Measurements from ENCODE around the gene ZNF70.

The ZNF70 gene

GRCh38 chr22:23715806-23716375 lies 35.0 kb downstream of the ZNF70 start:
- no peak for DNase-seq

DNA sequence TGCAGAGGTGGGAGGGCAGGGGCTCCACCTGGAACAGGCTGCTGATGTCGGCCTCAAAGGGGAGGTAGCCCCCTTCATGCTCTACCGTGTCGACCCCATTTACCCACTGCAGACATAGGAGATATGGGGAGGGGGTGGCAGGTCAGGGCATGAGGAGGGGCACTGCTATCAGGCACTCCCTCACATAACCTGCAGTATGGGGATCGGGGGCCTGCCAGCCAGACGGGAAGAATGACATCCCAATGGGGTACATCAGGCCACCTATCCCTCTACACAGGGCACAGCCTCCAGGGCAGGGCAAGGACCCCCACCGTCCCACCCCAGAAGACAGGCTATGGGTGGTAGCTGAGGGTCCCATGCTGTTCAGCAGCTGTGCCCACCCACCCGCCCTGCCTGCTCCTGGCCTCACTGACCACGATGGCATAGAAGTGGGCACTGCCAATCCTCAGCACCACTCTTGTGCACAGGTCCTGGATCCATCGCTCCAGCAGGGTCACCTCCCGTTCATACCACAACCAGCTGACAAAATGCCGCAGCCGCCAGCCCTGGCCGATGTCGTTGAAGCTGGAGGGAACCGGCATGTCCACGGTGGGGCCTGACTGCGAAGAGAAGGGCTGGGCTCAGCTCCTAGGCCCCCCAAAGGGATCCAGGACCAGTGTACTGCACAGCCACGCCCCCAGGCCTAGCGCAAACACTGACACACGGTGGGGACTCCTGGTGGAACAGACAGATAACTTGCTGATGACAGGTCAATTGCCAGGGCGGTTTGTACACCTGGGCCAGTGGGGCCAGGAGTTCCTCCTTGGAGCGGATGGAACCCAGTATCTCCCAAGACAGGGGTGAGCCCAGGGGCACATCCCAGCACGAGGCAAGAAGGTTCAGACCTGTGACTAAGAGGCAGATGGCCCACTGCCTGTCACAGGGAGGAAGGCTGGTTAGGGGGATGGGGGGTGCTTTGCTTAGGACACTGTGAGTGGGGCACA lies 36.0 kb downstream of the ZNF70 start:
- no peak for DNase-seq

DNA sequence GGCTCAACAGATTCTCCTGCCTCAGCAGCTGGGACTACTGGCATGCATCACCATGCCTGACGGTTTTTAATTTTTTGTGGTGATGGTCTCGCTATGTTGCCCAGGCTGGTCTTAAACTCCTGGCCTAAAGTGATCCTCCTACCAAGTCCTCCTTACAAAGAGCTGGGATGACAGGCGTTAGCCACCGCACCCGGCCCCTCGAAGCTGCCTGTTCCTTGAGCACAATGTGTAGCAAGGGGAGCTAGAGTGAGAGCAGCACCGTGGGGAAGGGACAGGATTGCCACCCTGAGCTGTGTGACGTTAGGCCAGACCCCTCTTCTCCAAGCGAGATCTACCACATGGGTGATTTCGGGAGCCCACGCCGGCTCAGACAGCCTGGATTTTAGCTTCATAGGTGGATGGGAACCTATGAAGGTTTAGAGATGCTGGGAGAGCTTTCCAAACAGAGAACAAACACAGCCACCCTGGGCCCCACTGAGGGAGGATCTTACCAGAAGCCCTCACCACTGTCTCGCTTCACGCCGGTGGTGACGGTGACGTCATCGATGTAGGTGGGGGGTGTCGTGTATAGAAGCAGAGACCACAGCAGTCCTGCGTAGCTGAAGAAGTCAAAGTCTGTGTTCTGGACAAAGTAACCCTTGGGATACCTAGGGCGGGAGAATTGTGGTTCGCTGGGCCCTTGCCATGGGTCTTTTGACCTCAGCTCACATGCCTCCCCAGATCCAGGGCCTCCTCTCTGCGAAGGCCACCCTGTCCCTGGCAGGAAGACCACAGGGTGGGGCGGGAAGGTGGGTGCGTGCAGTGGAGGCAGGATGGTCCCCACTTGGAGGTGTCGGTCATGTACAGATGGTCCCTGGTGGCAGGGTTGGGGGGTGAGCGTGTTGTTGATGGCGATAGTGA lies 37.0 kb downstream of the ZNF70 start:
- DNase-seq: no peak

DNA sequence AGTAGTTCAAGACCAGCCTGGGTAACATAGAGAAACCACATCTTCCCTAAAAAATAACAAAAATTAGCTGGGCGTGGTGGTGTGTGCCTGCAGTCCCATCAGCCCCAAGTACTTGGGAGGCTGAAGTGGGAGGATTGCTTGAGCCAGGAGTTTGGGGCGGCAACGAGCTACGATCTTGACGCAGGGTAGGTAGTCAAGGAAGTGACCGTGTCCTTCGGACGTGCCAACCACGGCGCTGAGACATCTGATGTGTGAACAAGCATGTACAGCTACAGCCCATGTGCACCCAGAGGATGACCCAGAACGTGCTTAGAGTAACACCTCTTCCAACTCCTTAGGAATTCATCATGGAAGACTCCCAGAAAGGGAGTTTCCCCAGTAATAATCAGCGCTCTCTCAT lies 38.7 kb downstream of the ZNF70 start:
- DNase-seq: no peak

- DNase-seq: no peak
Observed at GRCh38 chr22:23709107-23709506, 41.8 kb downstream of the ZNF70 start.

GRCh38 chr22:23708270-23708669 lies 42.6 kb downstream of the ZNF70 start:
- no peak for DNase-seq

DNA sequence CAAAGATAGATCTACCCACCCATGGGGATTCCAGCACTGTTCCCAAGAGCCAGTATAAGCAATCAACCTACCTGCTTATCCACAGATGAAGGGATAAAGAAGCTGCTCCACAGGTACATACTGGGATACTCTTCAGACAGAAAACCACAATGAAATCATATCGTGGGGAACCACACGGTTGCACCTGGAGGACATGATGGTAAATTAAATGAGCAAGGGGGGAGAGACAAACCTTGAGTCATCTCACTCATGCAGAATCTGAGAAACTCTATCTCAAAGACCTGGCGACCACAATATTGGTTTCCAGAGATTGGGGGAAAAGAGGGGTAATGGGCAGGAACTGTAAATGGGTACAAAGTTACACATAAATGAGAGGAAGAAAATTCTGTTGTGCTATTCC lies 45.6 kb downstream of the ZNF70 start:
- no peak for DNase-seq

DNA sequence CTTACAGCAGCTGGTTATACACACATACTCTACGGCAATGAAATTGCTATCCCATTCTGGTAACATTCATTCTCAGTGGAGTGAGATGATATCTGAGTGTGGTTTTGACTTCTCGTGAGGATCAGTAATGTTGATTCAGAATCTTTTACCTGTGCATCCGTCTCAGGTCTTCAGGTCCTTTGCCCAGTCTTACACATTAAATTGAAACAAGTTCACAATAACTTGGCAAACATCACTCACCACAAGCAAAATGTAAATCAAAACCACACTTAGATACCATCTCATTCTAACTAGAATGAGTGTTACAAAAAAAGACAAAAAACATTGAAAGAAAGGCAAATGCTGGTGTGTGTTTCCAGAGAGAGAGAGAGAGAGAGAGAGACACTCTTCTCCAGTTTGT lies 46.1 kb downstream of the ZNF70 start:
- DNase-seq: no peak

DNA sequence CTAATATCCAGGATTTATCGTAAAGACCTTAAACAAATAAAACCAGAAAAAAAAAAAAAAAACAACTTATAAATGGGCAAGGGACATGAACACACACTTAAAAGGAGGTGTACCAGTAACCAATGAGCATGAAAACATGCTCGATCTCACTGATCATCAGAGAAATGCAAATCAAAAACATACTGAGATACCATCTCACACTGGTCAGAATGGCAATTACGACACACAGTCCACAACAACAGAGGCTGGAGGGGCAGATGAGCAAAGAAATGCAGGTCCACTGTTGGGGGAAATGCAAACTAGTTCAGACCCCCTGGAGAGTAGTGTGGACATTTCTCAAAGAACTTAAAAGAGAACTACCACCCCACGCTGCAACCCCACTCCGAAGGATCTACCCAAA lies 46.9 kb downstream of the ZNF70 start:
- DNase-seq: no peak

- DNase-seq: no peak
Observed at GRCh38 chr22:23700706-23701105, 50.2 kb downstream of the ZNF70 start.

- DNase-seq: no peak
Observed at GRCh38 chr22:23698673-23699235, 52.2 kb downstream of the ZNF70 start.

GRCh38 chr22:23698094-23698493 lies 52.8 kb downstream of the ZNF70 start:
- DNase-seq: no peak

GRCh38 chr22:23697031-23697970 lies 53.6 kb downstream of the ZNF70 start:
- DNase-seq: no peak

DNA sequence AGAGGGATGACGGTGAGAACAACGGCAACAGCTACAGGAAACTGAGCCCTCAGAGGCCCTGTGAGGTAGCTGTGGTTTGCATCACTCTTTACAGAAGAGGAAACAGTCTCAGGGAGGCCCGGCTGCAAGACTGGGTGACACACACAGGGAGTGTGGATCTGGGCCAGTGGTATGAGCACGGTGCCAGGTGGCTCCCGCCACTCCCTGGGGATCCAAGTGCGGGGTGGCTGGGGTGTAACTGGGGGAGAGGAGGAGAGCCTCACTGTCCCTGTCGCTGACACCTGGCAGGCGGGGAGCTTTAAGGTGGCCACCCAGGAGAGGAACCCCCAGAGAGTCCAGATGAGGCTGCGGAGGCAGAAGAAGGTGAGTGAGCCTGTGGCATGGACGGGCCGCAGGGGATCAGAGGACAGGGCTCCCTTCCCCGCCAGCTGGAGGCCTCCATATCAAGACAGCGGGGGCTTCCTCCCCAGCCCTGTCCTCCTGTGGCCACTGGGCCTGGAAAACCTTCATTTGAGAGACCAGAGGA lies 54.5 kb downstream of the ZNF70 start:
- peak; percentile 86 for DNase-seq

- DNase-seq: no peak
Observed at GRCh38 chr22:23695571-23696325, 55.2 kb downstream of the ZNF70 start.

GRCh38 chr22:23695141-23695540 lies 55.8 kb downstream of the ZNF70 start:
- DNase-seq: no peak

DNA sequence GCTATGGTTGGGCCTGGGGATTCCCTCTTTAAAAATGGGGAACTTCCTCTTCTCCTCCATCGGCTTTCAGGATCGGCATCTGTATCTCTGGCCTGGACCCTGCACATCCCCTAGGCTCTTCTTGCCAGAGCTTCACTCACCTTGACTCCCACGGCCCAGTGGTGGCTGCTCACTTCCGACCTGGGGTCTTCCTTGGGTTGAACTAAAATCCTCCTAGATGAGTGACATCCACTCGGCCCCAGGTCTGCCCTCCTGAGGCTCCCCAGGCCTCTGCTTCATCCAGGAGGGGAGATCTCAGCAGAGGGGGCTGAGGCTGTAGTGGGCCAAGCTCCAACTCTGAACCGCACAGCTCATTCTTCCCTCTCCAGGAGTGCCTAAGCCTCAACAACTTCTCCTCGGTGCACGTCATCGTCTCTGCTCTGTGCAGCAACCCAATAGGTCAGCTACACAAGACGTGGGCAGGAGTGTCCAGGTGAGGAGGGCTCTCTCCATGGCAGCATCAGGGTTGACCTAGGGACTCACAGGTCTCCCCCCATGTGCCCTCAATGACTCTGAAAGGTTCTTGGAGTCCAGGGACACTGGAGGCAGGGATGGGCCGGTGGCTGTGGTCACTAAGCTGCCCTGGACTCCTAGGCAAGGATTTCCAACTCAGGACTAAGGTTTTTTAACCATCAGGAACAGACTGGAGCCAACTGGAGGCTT lies 56.8 kb downstream of the ZNF70 start:
- no peak for DNase-seq

- no peak for DNase-seq
Observed at GRCh38 chr22:23692598-23693291, 58.2 kb downstream of the ZNF70 start.

GRCh38 chr22:23691748-23692423 lies 59.0 kb downstream of the ZNF70 start:
- no peak for DNase-seq
